ENCODE results near the gene SLC22A24. TPM values are rescaled to one million over a fixed set of nuclear protein-coding genes. Genes with fewer than 3 reads are reported as not detected.
"Not testable (repeated sequence)": the region's sequence is repeated elsewhere in the genome, so short reads cannot be mapped to it uniquely, and the experiment has no call there.

Gene SLC22A24
- total and polyA plus RNA-seq, 2 experiments from 2014 or later, result 0.39 TPM; not detected in 1

- no peaks in the 10 kb centered on the region for H3K4me1 ChIP-seq (ENCODE audit: low read depth)
- H3K27me3 ChIP-seq, result no peaks in the 10 kb centered on the region
- no peak overlapping the region for H3K4me3 ChIP-seq
- no peaks in the 10 kb centered on the region for H3K9me3 ChIP-seq (ENCODE audit: low read depth)
- no peak for DNase-seq (ENCODE audit: low read depth in 1 of 2, low spot score in 1 of 2)
- no peak for TF ChIP-seq CTCF (IDR thresholded peaks at IDR 0.05; ENCODE audit: low read depth, low read length)
- no peak overlapping the region for H3K27ac ChIP-seq
- H3K36me3 ChIP-seq, result no peaks in the 10 kb centered on the region
Observed at GRCh38 chr11:63080682-63081081, 63.3 kb downstream of the SLC22A24 start.

- H3K27ac ChIP-seq; H3K4me3 ChIP-seq; H3K9me3 ChIP-seq (ENCODE audit: low read depth); H3K27me3 ChIP-seq; H3K36me3 ChIP-seq; DNase-seq (ENCODE audit: low read depth in 1 of 2, low spot score in 1 of 2); H3K4me1 ChIP-seq (ENCODE audit: low read depth): not testable (repeated sequence)
Observed at GRCh38 chr11:63046203-63046602, 97.8 kb downstream of the SLC22A24 start.

- no peak overlapping the region for H3K27ac ChIP-seq
- DNase-seq (ENCODE audit: low read depth in 1 of 2, low spot score in 1 of 2), result no peak
- no peaks in the 10 kb centered on the region for H3K4me1 ChIP-seq (ENCODE audit: low read depth)
- H3K4me3 ChIP-seq, result no peak overlapping the region
- no peaks in the 10 kb centered on the region for H3K9me3 ChIP-seq (ENCODE audit: low read depth)
- TF ChIP-seq CTCF (IDR thresholded peaks at IDR 0.05; ENCODE audit: low read depth, low read length), result no peak
- H3K27me3 ChIP-seq, result no peaks in the 10 kb centered on the region
- no peaks in the 10 kb centered on the region for H3K36me3 ChIP-seq
Observed at GRCh38 chr11:63042596-63042995, 101.4 kb downstream of the SLC22A24 start.

- no peak for DNase-seq (ENCODE audit: low read depth in 1 of 2, low spot score in 1 of 2)
Observed at GRCh38 chr11:63032457-63032856, 111.6 kb downstream of the SLC22A24 start.

More at GRCh38 chr11:63032457-63032856, 111.6 kb downstream of the SLC22A24 start:
- Histone ChIP-seq H3K4me1 (ENCODE audit: low read depth) (no peaks in the 10 kb centered on the region), H3K36me3 (no peaks in the 10 kb centered on the region), H3K9me3 (ENCODE audit: low read depth) (no peaks in the 10 kb centered on the region), H3K27ac (no peak overlapping the region), H3K27me3 (no peaks in the 10 kb centered on the region), H3K4me3 (no peak overlapping the region)
- TF ChIP-seq CTCF (IDR thresholded peaks at IDR 0.05; ENCODE audit: low read depth, low read length), result no peak

Other genes with a start within 250 kb of the SLC22A24 start
- 1.3 and 1.4 TPM in 2 replicates for gene CHRM1, start 222.9 kb downstream of the SLC22A24 start, total RNA-seq
- 0.97 and 1.6 TPM in 2 replicates for gene CHRM1, start 222.9 kb downstream of the SLC22A24 start, polyA plus RNA-seq
- not detected in 2 replicates for gene SLC22A6, start 159.3 kb downstream of the SLC22A24 start, total RNA-seq
- not detected in 2 replicates for gene SLC22A6, start 159.3 kb downstream of the SLC22A24 start, polyA plus RNA-seq
- not detected in 2 replicates for gene SLC22A8, start 128.4 kb downstream of the SLC22A24 start, total RNA-seq
- gene SLC22A8, start 128.4 kb downstream of the SLC22A24 start, polyA plus RNA-seq, result 0.22 TPM in 1 of 2 replicates, not detected in the other
- gene SLC22A25, start 99.4 kb upstream of the SLC22A24 start, total RNA-seq, result not detected in 2 replicates
- 0.14 and 0.16 TPM in 2 replicates for gene SLC22A25, start 99.4 kb upstream of the SLC22A24 start, polyA plus RNA-seq
- 0.18 TPM in 1 of 2 replicates, not detected in the other for gene SLC22A9, start 225.6 kb upstream of the SLC22A24 start, total RNA-seq
- 0.09 TPM in 1 of 2 replicates, not detected in the other for gene SLC22A9, start 225.6 kb upstream of the SLC22A24 start, polyA plus RNA-seq

All from cardiac muscle cell (in vitro differentiated cells and primary cell).